DMS53 (cell line): ENCODE results near the gene NABP1.

ENCODE experiments used
- DNase-seq: peaks from one replicate; lab custom pipeline; 2025; lab: John Stamatoyannopoulos, UW

Gene NABP1

GRCh38 chr2:191649519-191649918 is 28.4 kb upstream of the NABP1 start:
- no peak for DNase-seq

- no peak for DNase-seq
Measured at GRCh38 chr2:191650896-191651773, 26.8 kb upstream of the NABP1 start.

- DNase-seq: no peak
Measured at GRCh38 chr2:191653667-191654391, 24.1 kb upstream of the NABP1 start.

- DNase-seq: no peak
Measured at GRCh38 chr2:191656391-191656790, 21.5 kb upstream of the NABP1 start.

GRCh38 chr2:191656792-191657191 is 21.1 kb upstream of the NABP1 start:
- DNase-seq: no peak

- no peak for DNase-seq
Measured at GRCh38 chr2:191657977-191658376, 20.0 kb upstream of the NABP1 start.

- no peak for DNase-seq
Measured at GRCh38 chr2:191659198-191659597, 18.7 kb upstream of the NABP1 start.

- DNase-seq: no peak
Measured at GRCh38 chr2:191660575-191660974, 17.4 kb upstream of the NABP1 start.

- DNase-seq: no peak
Measured at GRCh38 chr2:191661097-191661924, 16.6 kb upstream of the NABP1 start.

GRCh38 chr2:191664823-191665677 is 12.9 kb upstream of the NABP1 start:
- peak; percentile 18 for DNase-seq

- no peak for DNase-seq
Measured at GRCh38 chr2:191666226-191666625, 11.7 kb upstream of the NABP1 start.

GRCh38 chr2:191666732-191667131 is 11.2 kb upstream of the NABP1 start:
- DNase-seq: peak; percentile 7

- no peak for DNase-seq
Measured at GRCh38 chr2:191670076-191670475, 7.9 kb upstream of the NABP1 start.

GRCh38 chr2:191670787-191671186 is 7.1 kb upstream of the NABP1 start:
- DNase-seq: no peak

GRCh38 chr2:191675807-191676721 is 1.9 kb upstream of the NABP1 start:
- DNase-seq: peak; percentile 9

- peak; percentile 73 for DNase-seq
Measured at GRCh38 chr2:191676790-191677645, 918 bp upstream of the NABP1 start.

- DNase-seq: peak; percentile 80
Measured at GRCh38 chr2:191678437-191679100, 633 bp downstream of the NABP1 start.

GRCh38 chr2:191679818-191680600 is 2.1 kb downstream of the NABP1 start:
- DNase-seq: peak; percentile 40
